C4-2B (cell line): ENCODE measurements around the gene KCNQ5.

Source experiments
- H3K27ac ChIP-seq: fragments of 450-650 bp; 2 replicates; pipeline ENCODE4 v1.5.1; 2017
- CTCF ChIP-seq: fragments of 450-650 bp; conservative IDR thresholded peaks from 2 replicates; pipeline ENCODE4 v1.5.1; 2017; ENCODE audit warnings: mild to moderate bottlenecking
- ZFX ChIP-seq: fragments of 450-650 bp; IDR thresholded peaks from 2 replicates; pipeline ENCODE4 v1.6.1; 2017

Gene KCNQ5

GRCh38 chr6:72675396-72675795, 53.5 kb downstream of the KCNQ5 start:
- TF ChIP-seq CTCF = no peak
- no peak for TF ChIP-seq ZFX
- H3K27ac ChIP-seq = no peak overlapping the region

- H3K27ac ChIP-seq = no peak overlapping the region
- TF ChIP-seq ZFX = no peak
- TF ChIP-seq CTCF = no peak
Measured at GRCh38 chr6:72676995-72677394, 55.1 kb downstream of the KCNQ5 start.

- TF ChIP-seq ZFX (no peak), CTCF (no peak)
Measured at GRCh38 chr6:72677740-72678139, 55.9 kb downstream of the KCNQ5 start.

GRCh38 chr6:72683797-72684196, 61.9 kb downstream of the KCNQ5 start:
- TF ChIP-seq CTCF (no peak), ZFX (no peak)
- H3K27ac ChIP-seq = no peak overlapping the region

More at GRCh38 chr6:72677740-72678139, 55.9 kb downstream of the KCNQ5 start:
- no peak overlapping the region for H3K27ac ChIP-seq

- no peak overlapping the region for H3K27ac ChIP-seq
- TF ChIP-seq CTCF (no peak), ZFX (no peak)
Measured at GRCh38 chr6:72689107-72689954, 67.5 kb downstream of the KCNQ5 start.

GRCh38 chr6:72691249-72691648, 69.4 kb downstream of the KCNQ5 start:
- no peak for TF ChIP-seq CTCF
- TF ChIP-seq ZFX = no peak
- H3K27ac ChIP-seq = no peak overlapping the region

- TF ChIP-seq ZFX (no peak), CTCF (no peak)
- H3K27ac ChIP-seq = no peak overlapping the region
Measured at GRCh38 chr6:72696055-72696454, 74.2 kb downstream of the KCNQ5 start.
